D721Med (cell line): ENCODE measurements around the gene IQCN.

Experiments used
- DNase-seq: peaks from one replicate; pipeline ENCODE4 v3.0.0; 2011; ENCODE audit warnings: low spot score; ENCODE audit not compliant: insufficient read length
- FAIRE-seq: peaks from 2 replicates; lab custom pipeline; 2011; peaks lifted over from hg19 to GRCh38; lab: Jason Lieb, UNC
- TF ChIP-seq, protein P1 (sequence below): IDR thresholded peaks from 2 replicates; pipeline ENCODE4 v1.5.1; 2012; ENCODE audit warnings: mild to moderate bottlenecking, control low read depth; ENCODE audit not compliant: insufficient read depth; ENCODE audit errors: missing control alignments

Gene IQCN

DNA sequence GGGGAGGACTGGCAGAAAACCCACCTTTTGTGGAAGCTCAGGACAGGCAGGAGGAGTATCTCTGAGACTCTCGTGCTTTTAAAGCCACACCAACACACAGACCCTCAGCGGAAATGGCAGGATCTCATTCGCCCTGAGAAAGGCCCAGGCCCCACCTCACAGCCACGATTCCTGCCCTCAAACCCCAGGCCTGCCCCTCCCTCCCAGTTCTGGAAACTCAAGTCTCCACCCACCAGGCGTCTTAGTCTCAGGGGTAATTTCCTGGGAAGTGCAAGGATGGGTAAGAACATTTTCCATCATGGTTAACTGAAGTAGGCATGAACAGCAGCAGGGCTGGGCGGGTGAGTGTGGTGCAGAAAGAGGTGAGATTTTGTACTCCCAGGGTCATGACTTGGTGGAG, 40.1 kb downstream of the IQCN start:
- TF ChIP-seq, protein P1, sequence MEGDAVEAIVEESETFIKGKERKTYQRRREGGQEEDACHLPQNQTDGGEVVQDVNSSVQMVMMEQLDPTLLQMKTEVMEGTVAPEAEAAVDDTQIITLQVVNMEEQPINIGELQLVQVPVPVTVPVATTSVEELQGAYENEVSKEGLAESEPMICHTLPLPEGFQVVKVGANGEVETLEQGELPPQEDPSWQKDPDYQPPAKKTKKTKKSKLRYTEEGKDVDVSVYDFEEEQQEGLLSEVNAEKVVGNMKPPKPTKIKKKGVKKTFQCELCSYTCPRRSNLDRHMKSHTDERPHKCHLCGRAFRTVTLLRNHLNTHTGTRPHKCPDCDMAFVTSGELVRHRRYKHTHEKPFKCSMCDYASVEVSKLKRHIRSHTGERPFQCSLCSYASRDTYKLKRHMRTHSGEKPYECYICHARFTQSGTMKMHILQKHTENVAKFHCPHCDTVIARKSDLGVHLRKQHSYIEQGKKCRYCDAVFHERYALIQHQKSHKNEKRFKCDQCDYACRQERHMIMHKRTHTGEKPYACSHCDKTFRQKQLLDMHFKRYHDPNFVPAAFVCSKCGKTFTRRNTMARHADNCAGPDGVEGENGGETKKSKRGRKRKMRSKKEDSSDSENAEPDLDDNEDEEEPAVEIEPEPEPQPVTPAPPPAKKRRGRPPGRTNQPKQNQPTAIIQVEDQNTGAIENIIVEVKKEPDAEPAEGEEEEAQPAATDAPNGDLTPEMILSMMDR, result no peak
- DNase-seq (peak; percentile 78), FAIRE-seq (no peak)

DNA sequence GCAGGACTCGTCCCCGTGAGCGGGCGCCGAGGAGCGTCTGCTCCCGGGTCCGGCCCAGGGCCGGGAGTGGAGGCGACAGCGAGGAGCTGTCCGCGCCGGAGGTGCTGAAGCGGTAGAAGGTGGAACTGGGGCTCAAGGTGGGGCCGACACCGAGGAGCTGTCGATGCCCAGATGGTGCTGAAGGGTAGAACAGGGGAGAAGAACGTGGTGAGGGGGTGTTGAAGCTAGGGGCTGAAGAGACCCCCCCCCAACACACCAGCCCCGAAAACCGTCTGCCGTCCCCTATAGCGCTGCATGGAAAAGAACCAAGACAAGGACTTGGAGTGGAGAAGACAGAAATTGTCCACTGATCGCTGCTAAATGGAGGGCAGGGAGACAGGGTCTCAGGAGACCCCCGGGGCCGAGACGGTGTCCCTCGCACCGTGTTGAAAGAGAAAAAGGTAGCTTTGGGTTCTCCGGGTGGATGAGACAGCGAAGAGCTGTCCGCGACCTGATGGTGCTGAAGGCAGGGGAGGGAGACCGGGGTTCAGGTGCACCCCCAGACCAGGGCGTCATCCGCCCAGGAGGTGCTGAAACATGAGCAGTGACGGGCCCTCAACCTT, 40.9 kb downstream of the IQCN start:
- FAIRE-seq (no peak), DNase-seq (no peak)
- TF ChIP-seq, protein P1, result no peak

- DNase-seq (peak; percentile 72), FAIRE-seq (no peak)
- TF ChIP-seq, protein P1, result no peak
Observed at GRCh38 chr19:18232540-18233223, 41.6 kb downstream of the IQCN start.

DNA sequence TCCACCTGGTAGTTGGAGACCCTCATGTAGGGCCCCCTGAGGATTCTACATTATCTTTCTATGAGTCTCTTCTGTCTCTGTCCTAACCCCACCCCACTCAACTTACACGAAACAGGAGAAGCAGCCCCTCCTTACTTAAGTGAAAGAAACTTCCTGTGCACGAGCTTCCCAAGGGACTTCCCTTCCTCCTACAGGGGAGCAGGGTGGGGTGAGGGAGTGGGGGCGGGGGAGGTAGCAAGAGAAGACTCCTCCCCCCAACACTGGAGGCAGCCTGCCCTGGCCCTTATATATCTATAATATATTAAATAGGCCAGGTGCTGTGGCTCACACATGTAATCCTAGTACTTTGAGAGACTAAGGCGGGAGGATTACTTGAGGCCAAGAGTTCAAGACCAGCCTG, 42.5 kb downstream of the IQCN start:
- no peak for FAIRE-seq
- TF ChIP-seq, protein P1, result no peak
- no peak for DNase-seq

GRCh38 chr19:18230941-18231734, 43.1 kb downstream of the IQCN start:
- TF ChIP-seq, protein P1, result no peak
- FAIRE-seq, result no peak
- no peak for DNase-seq

DNA sequence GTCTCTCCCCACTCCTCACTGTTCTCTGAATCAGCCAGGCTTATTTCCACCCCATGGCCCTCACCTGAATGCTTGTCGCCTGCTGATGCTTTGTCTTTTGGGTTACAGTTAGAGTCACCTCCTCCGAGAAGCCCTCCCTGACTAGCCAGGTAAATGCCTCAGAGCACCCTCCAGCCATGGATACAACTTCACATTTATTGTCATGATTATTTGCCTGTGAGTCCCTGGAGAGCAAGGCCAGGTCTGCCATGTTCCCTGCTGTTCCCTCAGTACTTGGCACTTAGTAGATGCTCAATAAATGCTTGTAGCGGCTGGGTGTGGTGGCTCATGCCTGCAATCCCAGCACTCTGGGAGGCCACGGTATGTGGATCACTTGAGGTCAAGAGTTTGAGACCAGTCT, 44.3 kb downstream of the IQCN start:
- DNase-seq (no peak), FAIRE-seq (no peak)
- TF ChIP-seq, protein P1, result no peak
